GM12874 (cell line): Measurements from ENCODE around the gene CTIF.

ENCODE experiments used
- CTCF ChIP-seq: IDR thresholded peaks from 2 replicates; pipeline ENCODE4 v1.5.1; 2011; ENCODE audit warnings: low read depth, mild to moderate bottlenecking, control low read depth, low read length, moderate library complexity; ENCODE audit not compliant: insufficient read depth

The CTIF gene

GRCh38 chr18:48504819-48505218, 34.0 kb upstream of the CTIF start:
- TF ChIP-seq CTCF: no peak

GRCh38 chr18:48514786-48515185, 24.0 kb upstream of the CTIF start:
- TF ChIP-seq CTCF: no peak

GRCh38 chr18:48517048-48517447, 21.8 kb upstream of the CTIF start:
- TF ChIP-seq CTCF: no peak

- no peak for TF ChIP-seq CTCF
Measured at GRCh38 chr18:48519431-48520100, 19.3 kb upstream of the CTIF start.

GRCh38 chr18:48521723-48522122, 17.1 kb upstream of the CTIF start:
- no peak for TF ChIP-seq CTCF

GRCh38 chr18:48525671-48526070, 13.2 kb upstream of the CTIF start:
- no peak for TF ChIP-seq CTCF

GRCh38 chr18:48527461-48527860, 11.4 kb upstream of the CTIF start:
- no peak for TF ChIP-seq CTCF
